Renal pelvis (tissue), 4 donors: ENCODE results near the gene CCNC. TPM values are rescaled to one million over a fixed set of nuclear protein-coding genes. Genes with fewer than 3 reads are reported as not detected.
A peak's percentile ranks its signal among the peaks of the same experiment; 100 is the strongest.
"Not testable (repeated sequence)": the region's sequence is repeated elsewhere in the genome, so short reads cannot be mapped to it uniquely, and the experiment has no call there.

ENCODE experiments used
- DNase-seq: peaks from one replicate; pipeline ENCODE4 v3.0.0-alpha.2; 2013
- polyA plus RNA-seq, 3 donors: library from polyadenylated mRNA; unstranded; fragments of 120-200 nt; gene quantifications; one replicate each; pipeline ENCODE4 v1.2.1, GENCODE V29; 2013; ENCODE audit not compliant: insufficient read length in 3 of 3

The CCNC gene
- polyA plus RNA-seq, 3 donors = 70.5 to 89.3 (median 85.9) TPM

GRCh38 chr6:99605911-99606655 lies 37.6 kb upstream of the CCNC start:
- no peak for DNase-seq

- DNase-seq = no peak
These were observed 36.7 kb upstream of the CCNC start for GRCh38 chr6:99605074-99605734.

DNA sequence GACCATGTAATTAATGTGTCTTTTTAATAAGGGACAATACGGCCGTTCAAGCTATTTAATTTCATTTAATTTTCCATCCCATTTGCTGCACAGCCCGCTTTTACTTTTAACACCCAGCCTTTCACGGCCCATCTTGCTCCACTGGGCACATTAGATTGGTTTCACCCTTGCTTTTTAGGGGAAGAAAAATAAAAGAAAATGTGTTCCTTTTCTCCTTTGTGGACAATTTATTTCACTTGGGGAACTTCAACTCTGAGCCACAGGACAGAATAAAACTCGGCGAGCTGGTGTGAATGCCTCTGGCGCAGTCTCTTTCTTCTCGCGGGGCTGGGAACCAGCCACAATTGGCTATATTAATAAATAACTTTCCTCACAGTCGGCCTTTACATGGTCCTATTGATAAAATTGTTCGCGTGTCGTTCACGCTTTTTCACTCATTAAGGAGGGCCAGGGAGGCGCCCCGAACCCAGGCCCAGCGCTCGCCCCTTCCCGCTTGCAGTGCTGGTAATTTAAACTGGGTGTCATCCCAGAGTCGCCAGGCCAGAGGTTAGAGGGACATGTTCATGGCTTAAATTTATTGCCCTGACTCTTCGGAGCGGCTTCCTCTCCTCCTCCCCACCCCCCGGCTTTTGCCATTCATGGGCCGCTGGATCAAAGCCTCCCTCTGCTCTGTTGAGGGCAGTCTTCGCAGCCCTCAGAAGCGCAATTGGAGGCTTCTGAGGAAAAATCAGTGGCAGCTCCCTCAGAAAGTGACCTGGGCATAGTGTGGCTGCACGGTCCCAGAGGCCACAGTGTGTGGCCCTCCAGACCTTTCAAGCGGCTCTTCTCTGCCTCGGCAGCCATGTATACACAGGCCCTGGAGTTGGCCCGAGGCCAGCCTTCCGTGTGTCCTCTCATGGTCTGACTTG lies 36.0 kb upstream of the CCNC start:
- no peak for DNase-seq

DNA sequence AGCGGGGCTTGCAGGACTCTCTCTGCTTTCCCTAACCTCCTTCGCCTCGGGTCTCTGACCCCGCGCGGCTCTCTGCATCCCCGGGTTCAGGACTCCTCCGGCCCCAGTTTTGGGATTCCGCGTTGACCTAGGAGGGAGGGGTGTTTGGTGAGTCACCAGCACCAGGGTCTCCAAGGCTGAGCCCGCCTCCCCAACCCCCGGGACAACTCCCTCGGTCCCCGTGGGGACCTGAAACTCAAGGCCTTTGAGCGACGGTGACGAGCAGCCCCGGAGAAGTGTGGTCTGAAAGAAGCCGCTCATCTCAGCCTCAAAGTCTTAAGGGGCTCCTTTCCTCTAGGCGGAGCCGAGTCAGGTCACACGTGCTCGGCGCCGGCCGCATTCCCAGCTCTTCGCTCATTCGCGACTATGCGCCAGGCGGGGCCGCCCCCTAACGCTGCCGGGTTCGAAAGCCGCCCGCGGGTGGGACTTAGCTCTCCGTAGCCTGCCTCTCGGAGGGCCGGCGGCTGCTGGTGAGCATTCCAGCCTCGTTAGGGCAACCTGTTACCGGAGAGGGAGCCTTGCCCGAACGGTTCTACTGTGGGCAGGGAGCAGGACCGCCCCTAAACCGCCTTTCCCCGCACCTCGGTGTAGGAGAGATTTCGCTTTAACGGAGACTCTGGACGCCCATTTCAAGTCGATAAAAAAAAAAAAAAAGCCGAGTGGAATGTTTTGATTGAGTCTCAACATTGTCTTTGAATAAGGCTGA lies 35.1 kb upstream of the CCNC start:
- no peak for DNase-seq

DNA sequence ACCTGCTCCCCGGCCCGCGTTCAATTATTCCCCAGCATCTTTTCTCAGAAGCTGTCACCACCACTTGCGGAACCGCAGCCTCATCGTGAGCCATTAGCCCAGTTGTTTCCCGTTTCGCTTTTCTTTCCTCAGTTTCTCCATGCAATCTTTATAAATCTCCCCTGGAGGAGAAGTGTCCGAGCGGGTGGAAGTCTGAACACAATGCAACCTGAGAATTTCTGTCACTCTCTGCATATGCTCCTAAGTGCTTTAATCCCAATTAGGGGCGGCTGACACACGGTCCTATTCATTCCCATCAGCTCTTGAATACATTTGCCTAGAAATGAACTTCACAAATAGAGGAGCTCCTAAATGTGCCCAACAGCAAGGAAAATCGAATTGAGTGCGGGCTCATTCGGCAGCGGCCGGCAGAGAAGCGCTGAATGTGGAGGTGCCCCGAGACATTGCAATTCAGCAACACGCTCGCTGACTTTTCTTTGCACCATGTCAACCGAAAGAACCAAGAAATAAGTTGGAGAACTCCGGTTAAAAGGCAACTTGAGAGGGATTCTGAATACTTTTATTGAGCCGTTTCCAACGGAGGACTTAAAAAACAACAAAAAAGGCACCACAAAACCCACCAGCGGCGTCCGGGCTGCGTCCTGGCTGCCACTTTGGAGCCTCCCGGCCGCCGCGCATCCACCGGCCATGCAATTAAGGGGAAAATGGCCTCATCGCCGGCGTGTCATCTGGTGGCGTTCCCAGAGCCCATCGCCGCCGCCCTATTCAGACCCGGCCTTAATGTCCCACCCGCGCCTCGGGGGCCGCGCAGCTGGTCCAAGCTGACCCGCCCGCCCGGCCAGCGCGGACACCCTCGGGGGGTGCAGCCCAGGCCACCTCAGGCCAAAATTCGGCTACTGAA lies 34.3 kb upstream of the CCNC start:
- no peak for DNase-seq

GRCh38 chr6:99594696-99595095 lies 26.2 kb upstream of the CCNC start:
- DNase-seq = not testable (repeated sequence)

GRCh38 chr6:99592900-99593299 lies 24.4 kb upstream of the CCNC start:
- no peak for DNase-seq

- no peak for DNase-seq
These were observed 23.4 kb upstream of the CCNC start for GRCh38 chr6:99591673-99592364.

DNA sequence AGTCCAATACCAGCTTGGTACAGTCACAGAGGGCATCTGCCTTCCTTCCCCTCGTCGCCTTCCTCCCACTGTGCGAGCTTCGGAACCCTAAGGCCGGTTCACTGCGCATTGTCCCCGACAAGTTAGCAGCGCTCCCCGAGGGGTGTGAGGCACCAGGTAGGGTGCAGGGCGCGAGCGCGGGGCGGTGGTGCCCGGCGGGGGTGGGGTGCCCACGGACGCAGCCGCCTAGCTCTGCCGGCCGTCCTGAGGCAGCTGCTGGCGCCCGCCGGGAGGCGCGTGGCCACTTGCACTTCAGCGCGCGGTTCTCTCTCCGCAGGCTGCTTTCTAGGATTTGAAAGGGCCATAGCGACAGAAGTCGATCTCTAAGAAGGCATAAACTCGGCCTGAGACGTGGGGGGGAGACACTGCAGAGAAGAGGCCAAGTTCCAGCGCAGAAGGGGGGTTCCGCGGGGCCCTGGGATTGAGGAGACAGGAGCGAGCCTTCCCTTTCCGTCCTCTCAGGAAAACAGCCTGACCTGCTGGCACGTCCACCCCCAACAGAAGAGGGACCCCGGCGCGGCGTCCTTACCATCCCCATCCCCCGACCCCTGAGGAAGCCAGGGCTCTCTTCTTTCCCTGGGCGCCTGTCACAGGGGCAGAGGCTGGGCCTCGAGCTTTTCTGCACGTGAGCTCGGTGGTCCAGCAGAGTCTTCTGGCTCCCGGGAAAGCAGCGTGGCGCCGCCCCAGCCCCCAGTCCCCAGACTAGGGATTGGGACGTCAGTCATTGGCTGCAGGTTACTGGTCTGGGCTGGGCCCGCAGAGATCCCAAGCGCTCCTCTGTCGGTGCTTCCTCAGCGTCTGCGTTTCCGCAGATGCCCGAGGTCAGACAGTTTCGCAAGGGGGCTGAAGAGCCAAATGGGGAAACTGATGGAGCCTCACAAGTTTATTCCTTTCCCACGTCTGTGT lies 22.5 kb upstream of the CCNC start:
- DNase-seq = no peak

- no peak for DNase-seq
These were observed 21.5 kb upstream of the CCNC start for GRCh38 chr6:99589907-99590493.

DNA sequence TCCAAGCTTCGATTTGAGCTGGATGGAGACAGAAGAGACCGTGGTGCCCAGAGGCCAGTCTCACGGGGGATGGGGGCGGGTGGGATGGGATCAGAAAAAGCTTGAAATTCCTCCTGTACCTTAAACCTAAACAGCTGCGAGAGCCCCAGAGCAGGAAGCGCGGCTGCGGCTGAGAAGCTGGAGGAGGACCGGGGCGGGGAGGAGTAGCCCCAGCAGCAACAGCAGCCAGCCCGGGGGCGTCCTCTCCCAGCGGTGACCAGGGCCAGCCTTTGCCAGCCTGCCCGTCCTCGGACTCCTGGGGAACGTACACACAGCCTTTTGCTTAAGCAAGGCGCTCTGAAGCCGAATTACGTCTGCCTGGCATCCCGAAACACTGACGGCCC lies 20.8 kb upstream of the CCNC start:
- DNase-seq = no peak

- DNase-seq = peak; percentile 66
These were observed 20.3 kb upstream of the CCNC start for GRCh38 chr6:99588618-99589289.

DNA sequence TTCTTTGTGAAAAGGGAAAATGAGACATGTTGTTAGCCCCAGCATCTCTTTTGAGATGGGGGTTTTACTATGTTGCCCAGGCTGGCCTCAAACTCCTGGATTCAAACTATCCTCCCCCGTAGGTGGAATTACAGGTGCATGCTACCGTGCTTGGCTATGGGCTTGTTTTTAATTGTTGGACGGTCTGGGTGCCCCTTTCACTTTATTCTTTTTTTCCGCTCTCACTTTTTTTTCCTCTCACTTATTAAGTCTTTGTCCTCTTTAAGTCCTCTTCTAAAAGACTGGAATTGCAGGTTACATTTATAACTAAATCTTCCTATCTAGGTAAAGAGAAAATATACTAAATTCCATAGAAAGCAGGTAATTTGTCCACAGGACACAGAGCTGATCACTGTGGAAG lies 19.3 kb upstream of the CCNC start:
- DNase-seq = no peak

- no peak for DNase-seq
These were observed 11.3 kb upstream of the CCNC start for GRCh38 chr6:99579781-99580180.

DNA sequence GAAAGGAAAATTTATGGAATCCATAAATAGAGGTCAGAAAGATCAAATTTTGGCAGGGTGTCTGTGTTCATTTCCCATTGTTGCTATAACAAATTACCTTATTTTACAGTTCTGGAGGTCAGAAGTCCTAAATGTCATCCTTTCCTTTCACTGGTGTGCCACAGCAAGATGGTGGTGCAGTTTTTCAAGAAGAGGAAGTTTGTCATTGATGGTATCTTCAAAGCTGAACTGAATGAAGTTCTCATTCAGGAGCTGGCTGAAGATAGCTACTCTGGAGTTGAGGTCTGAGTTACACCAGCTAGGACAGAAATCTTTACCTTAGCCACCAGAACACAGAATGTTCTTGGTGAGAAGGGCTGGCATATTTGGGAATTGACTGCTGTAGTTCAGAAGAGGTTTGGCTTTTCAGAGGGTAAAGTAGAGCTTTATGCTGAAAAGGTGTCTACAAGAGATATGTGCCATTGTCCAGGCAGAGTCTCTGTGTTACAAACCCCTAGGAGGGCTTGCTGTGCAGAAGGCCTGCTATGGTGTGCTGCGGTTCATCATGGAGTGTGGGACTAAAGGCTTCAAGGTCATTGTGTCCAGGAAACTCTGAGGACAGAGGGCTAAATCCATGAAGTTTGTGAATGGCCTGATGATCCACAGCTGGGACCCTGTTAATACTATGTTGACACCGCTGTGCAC lies 7.2 kb upstream of the CCNC start:
- no peak for DNase-seq

DNA sequence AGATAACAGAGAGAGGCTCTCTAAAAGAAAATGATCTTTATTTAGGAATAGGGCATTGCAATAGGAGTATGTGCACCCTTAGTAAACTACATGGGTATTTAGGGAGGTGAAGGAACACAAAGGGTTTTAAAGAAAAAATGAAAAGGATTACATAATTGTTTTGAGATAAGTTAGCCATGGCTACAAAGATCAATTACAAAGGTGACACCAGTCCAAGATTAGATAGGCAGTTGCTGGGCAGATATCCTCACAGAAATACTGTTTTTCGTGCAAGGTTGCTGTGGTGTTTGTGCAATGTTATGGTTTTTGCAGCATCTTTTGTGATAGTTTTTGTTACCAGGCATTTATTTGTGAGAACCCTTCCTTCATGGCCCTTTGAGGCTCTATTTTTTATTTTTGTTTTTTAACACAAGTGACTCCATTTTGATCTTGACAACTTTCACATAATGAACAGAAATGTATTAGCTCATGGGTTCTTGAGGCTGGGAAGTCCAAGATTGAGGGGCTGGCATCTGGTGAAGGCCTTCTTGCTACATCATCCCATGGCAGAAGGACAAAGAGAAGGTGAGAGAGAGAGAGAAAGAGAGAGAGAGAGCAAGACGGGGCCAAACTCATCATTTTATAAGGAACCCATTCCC lies 5.6 kb upstream of the CCNC start:
- no peak for DNase-seq
